ENCODE results near the gene TGFB1I1.
A peak's percentile ranks its signal among the peaks of the same experiment; 100 is the strongest.

The TGFB1I1 gene

DNA sequence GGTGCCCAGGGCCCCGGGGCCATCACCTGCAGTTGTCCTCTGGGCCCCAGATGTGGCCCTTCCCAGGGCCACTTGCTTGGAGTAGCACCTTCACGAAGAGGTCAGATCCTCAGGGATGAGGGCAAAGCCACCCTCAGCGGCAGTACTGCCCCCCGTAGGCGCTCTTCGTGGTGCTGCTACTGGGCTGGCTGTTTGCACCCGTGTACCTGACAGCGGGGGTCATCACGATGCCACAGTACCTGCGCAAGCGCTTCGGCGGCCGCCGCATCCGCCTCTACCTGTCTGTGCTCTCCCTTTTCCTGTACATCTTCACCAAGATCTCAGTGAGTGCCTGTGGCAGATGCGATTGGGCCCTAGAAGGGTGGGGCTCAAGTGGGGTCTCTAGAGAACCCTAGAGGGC, 13.6 kb downstream of the TGFB1I1 start:
- TF ChIP-seq, protein P1, sequence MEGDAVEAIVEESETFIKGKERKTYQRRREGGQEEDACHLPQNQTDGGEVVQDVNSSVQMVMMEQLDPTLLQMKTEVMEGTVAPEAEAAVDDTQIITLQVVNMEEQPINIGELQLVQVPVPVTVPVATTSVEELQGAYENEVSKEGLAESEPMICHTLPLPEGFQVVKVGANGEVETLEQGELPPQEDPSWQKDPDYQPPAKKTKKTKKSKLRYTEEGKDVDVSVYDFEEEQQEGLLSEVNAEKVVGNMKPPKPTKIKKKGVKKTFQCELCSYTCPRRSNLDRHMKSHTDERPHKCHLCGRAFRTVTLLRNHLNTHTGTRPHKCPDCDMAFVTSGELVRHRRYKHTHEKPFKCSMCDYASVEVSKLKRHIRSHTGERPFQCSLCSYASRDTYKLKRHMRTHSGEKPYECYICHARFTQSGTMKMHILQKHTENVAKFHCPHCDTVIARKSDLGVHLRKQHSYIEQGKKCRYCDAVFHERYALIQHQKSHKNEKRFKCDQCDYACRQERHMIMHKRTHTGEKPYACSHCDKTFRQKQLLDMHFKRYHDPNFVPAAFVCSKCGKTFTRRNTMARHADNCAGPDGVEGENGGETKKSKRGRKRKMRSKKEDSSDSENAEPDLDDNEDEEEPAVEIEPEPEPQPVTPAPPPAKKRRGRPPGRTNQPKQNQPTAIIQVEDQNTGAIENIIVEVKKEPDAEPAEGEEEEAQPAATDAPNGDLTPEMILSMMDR (conservative IDR thresholded peaks at IDR 0.05; ENCODE audit: low read depth, low read length): no peak

DNA sequence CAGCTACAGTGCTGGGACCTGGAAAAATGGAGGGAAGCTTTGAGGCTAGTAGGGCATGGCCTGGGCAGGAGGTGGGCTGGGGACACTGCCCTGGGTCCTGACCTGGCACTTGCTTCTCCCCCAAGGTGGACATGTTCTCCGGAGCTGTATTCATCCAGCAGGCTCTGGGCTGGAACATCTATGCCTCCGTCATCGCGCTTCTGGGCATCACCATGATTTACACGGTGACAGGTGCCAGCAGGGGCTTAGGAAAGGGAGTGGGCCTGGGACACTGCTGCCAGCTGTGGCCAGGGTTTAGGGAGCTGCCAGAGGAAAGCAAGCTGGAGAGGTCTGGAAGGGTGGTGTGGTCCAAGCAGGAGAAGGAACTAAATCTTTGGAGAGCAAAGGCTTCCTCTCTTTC, 14.1 kb downstream of the TGFB1I1 start:
- DNase-seq (ENCODE audit: low read depth): no peak
- TF ChIP-seq, protein P1 (conservative IDR thresholded peaks at IDR 0.05; ENCODE audit: low read depth, low read length): no peak
- no peak overlapping the region for H3K4me3 ChIP-seq (ENCODE audit: low read length)

More for the DNA sequence above, 13.6 kb downstream of the TGFB1I1 start:
- H3K4me3 ChIP-seq (ENCODE audit: low read length): no peak overlapping the region
- DNase-seq (ENCODE audit: low read depth): no peak

DNA sequence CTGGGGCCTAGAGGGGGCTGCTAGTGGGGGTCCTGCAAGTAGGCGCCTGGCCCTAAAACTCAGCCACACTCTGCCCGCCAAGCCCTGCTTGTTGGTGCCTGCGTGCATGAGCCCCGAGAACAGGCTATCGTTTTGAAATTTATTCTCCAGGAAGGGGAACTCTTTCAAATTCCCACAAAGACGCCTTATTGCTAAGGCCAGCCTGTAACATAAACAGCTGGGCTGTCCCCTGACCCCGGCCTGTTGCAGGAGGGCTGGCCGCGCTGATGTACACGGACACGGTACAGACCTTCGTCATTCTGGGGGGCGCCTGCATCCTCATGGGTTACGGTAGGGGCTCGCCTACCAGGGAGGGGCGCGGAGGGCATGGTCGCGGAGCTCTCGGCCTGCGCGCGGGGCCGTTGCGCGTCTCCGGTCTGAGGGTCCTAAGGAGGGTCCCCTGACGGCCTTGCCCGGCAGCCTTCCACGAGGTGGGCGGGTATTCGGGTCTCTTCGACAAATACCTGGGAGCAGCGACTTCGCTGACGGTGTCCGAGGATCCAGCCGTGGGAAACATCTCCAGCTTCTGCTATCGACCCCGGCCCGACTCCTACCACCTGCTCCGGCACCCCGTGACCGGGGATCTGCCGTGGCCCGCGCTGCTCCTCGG, 15.2 kb downstream of the TGFB1I1 start:
- H3K4me3 ChIP-seq (ENCODE audit: low read length): peak overlapping the region; percentile 54
- TF ChIP-seq, protein P1 (conservative IDR thresholded peaks at IDR 0.05; ENCODE audit: low read depth, low read length): no peak
- no peak for DNase-seq (ENCODE audit: low read depth)

DNA sequence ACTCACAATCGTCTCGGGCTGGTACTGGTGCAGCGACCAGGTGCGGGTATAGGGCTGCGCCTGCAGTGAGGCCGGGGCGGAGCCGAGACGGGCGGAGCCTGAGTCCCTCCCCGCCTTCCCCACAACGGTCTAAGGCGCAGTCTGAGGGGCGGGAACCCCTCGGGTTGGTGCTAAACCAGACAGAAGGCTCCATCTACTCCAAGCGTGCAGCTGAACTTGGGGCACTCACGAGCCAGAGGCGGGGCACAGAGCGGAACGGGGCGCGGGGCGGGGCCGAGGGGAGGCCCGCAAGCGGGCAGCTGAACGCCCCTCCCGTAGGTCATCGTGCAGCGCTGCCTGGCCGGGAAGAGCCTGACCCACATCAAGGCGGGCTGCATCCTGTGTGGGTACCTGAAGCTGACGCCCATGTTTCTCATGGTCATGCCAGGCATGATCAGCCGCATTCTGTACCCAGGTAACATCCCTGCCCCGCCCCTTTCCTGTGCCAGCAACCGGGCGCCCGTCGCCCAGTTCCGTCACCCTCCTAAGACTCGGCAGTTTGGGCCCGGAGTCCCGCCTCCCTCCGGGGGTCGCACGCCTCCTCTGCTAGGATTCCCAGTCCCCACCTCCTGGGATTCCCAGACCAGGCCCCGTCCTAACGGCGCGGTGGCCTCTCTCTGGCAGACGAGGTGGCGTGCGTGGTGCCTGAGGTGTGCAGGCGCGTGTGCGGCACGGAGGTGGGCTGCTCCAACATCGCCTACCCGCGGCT, 15.9 kb downstream of the TGFB1I1 start:
- TF ChIP-seq, protein P1 (conservative IDR thresholded peaks at IDR 0.05; ENCODE audit: low read depth, low read length): no peak
- DNase-seq (ENCODE audit: low read depth): no peak
- H3K4me3 ChIP-seq (ENCODE audit: low read length): peak overlapping the region; percentile 54

DNA sequence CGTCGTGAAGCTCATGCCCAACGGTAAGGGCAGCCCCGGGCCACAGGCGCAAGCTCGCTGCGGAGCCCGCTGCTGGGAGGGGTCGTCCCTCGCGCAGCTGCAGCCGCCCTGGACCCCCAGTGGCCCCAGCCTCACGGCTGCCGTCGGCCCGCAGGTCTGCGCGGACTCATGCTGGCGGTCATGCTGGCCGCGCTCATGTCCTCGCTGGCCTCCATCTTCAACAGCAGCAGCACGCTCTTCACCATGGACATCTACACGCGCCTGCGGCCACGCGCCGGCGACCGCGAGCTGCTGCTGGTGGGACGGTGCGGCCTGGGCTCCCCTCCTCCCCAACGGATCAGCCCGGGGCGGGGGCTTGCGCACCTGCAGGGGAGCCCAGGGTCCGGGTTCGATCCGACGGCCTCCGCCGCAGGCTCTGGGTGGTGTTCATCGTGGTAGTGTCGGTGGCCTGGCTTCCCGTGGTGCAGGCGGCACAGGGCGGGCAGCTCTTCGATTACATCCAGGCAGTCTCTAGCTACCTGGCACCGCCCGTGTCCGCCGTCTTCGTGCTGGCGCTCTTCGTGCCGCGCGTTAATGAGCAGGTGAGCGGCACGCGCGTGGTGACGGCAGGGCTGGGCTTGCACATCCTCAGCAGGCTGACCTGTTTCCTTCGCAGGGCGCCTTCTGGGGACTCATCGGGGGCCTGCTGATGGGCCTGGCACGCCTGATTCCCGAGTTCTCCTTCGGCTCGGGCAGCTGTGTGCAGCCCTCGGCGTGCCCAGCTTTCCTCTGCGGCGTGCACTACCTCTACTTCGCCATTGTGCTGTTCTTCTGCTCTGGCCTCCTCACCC, 16.7 kb downstream of the TGFB1I1 start:
- DNase-seq (ENCODE audit: low read depth): no peak
- TF ChIP-seq, protein P1 (conservative IDR thresholded peaks at IDR 0.05; ENCODE audit: low read depth, low read length): no peak
- H3K4me3 ChIP-seq (ENCODE audit: low read length): peak overlapping the region; percentile 54

DNA sequence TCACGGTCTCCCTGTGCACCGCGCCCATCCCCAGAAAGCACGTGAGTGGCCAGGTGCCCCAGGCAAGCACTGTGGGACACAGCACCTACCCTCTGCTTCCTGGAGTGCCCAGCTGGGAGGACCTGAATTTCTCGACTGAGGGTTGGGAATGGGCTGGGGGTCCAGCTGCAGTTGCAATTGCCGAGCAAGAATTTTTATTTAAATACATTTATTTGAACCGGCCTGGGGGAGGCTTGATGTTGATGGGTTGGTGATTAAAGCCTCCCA, 17.3 kb downstream of the TGFB1I1 start:
- H3K4me3 ChIP-seq (ENCODE audit: low read length): no peak overlapping the region
- TF ChIP-seq, protein P1 (conservative IDR thresholded peaks at IDR 0.05; ENCODE audit: low read depth, low read length): no peak
- no peak for DNase-seq (ENCODE audit: low read depth)

Measured in retinal pigment epithelial cell (primary cell).